Osteocyte (in vitro differentiated cells): ENCODE data around the gene FAM237A. TPM values are rescaled to one million over a fixed set of nuclear protein-coding genes. Genes with fewer than 3 reads are reported as not detected.

Experiments
- DNase-seq: peaks from one replicate; pipeline ENCODE4 v3.0.0; 2021; ENCODE audit warnings: mixed read lengths; ENCODE audit not compliant: unreplicated experiment; ENCODE audit errors: extremely low spot score
- H3K27ac Mint-ChIP-seq: one replicate; pipeline ENCODE4 v1.8.0; 2021; ENCODE audit warnings: mild to moderate bottlenecking, mixed read lengths; ENCODE audit not compliant: unreplicated experiment
- H3K27me3 Mint-ChIP-seq: one replicate; pipeline ENCODE4 v1.8.0; 2021; ENCODE audit warnings: mixed read lengths; ENCODE audit not compliant: unreplicated experiment
- H3K36me3 Mint-ChIP-seq: one replicate; pipeline ENCODE4 v1.8.0; 2021; ENCODE audit warnings: mixed read lengths; ENCODE audit not compliant: unreplicated experiment
- H3K4me1 Mint-ChIP-seq: one replicate; pipeline ENCODE4 v1.8.0; 2021; ENCODE audit warnings: mixed read lengths; ENCODE audit not compliant: unreplicated experiment
- H3K4me3 Mint-ChIP-seq: one replicate; pipeline ENCODE4 v1.8.0; 2021; ENCODE audit warnings: mild to moderate bottlenecking, moderate library complexity, mixed read lengths; ENCODE audit not compliant: unreplicated experiment
- H3K9me3 Mint-ChIP-seq: one replicate; pipeline ENCODE4 v1.8.0; 2021; ENCODE audit warnings: mixed read lengths; ENCODE audit not compliant: unreplicated experiment
- total RNA-seq: library from RNA; stranded (reverse); gene quantifications from 2 replicates; pipeline ENCODE4 v1.2.1, GENCODE V29; 2021
- TF ChIP-seq, protein P1 (sequence below): fragments of 200-600 bp; sonication (generic); IDR thresholded peaks from 2 replicates; pipeline ENCODE4 v1.5.0; 2021; ENCODE audit warnings: antibody characterized with exemption, mild to moderate bottlenecking, moderate library complexity

Gene FAM237A
- total RNA-seq, 1 donor from 2014 or later: not detected

DNA sequence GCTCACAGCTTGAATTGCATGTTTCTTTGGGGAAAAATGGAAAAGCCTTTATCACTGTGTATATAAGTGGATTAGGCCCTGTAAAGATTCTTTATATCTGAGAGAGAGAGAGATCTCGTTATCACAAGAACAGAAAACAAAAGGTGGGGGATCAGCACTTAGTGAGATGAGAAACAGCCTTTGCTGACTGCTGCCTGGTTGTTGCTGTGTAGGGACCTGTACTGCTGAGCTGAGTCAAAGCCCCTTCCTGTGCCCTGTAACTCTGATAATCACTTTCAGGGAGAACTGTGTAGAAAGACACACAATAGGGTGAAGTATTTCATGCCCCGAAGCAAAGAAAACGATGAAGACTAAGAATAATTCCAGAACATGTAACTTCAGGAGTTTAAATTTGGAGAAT, 30.6 kb upstream of the FAM237A start:
- peaks cover 15% of the 10 kb centered on the region for H3K4me1 Mint-ChIP-seq
- no peak overlapping the region for H3K4me3 Mint-ChIP-seq
- DNase-seq: no peak
- TF ChIP-seq, protein P1, sequence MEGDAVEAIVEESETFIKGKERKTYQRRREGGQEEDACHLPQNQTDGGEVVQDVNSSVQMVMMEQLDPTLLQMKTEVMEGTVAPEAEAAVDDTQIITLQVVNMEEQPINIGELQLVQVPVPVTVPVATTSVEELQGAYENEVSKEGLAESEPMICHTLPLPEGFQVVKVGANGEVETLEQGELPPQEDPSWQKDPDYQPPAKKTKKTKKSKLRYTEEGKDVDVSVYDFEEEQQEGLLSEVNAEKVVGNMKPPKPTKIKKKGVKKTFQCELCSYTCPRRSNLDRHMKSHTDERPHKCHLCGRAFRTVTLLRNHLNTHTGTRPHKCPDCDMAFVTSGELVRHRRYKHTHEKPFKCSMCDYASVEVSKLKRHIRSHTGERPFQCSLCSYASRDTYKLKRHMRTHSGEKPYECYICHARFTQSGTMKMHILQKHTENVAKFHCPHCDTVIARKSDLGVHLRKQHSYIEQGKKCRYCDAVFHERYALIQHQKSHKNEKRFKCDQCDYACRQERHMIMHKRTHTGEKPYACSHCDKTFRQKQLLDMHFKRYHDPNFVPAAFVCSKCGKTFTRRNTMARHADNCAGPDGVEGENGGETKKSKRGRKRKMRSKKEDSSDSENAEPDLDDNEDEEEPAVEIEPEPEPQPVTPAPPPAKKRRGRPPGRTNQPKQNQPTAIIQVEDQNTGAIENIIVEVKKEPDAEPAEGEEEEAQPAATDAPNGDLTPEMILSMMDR: no peak
- H3K27ac Mint-ChIP-seq: no peak overlapping the region
- no peaks in the 10 kb centered on the region for H3K9me3 Mint-ChIP-seq
- H3K27me3 Mint-ChIP-seq: no peaks in the 10 kb centered on the region
- H3K36me3 Mint-ChIP-seq: no peaks in the 10 kb centered on the region

DNA sequence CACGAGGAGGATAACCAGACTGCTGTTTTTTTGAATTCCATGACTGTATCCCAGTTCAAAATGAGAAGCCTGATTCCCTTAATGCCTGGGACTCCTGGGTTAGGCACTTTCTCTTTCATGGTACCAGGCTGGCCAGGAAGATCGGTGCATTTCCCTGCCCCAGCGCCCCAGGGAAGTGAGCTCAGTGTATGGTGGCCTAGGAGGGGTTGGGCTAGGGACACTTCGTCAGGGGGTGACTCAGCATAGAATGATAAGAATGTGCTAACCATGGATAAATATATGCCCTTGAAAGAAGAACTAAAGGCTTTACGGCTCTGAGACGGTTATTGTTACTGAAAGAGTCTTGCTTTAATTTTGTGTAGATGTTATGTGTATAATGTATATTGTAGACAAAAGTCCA, 27.5 kb upstream of the FAM237A start:
- no peak overlapping the region for H3K27ac Mint-ChIP-seq
- H3K4me1 Mint-ChIP-seq: peaks cover 15% of the 10 kb centered on the region
- no peak for DNase-seq
- TF ChIP-seq, protein P1: no peak
- H3K27me3 Mint-ChIP-seq: no peaks in the 10 kb centered on the region
- no peaks in the 10 kb centered on the region for H3K36me3 Mint-ChIP-seq
- no peaks in the 10 kb centered on the region for H3K9me3 Mint-ChIP-seq
- no peak overlapping the region for H3K4me3 Mint-ChIP-seq

DNA sequence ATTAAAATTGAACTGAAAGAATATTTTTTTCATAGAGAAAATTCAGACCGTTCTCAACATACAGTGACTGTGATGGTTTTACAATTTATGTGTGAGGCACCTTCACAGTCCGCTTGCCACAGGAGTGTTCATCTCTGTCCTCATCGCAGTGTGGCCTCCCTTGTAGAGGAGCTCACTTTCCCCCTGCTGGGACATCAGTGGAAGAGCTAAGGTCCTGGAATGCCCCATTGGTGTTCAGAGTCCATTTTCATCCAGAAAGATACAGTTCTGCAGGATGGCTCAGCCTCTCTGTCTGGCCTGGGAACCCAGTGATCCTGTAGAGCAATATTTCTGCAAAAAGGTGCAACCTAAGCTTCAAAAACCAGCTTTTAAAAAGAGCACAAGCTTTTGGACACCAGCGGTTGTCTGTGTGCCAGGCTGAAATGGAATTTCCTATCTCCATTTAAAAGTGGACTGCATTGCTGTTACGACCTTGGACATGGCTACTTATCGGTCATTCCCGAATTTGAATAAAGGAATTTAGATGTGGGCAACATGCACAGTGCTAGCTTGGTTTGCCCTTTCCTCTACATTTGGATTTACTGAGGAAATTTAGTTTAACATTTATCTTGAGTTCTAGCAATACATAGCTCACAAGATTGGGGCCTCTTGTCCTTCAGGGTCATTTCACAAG, 26.7 kb upstream of the FAM237A start:
- no peak overlapping the region for H3K27ac Mint-ChIP-seq
- no peak for DNase-seq
- no peaks in the 10 kb centered on the region for H3K36me3 Mint-ChIP-seq
- no peak overlapping the region for H3K4me3 Mint-ChIP-seq
- H3K27me3 Mint-ChIP-seq: no peaks in the 10 kb centered on the region
- TF ChIP-seq, protein P1: no peak
- H3K4me1 Mint-ChIP-seq: peaks cover 15% of the 10 kb centered on the region
- no peaks in the 10 kb centered on the region for H3K9me3 Mint-ChIP-seq

DNA sequence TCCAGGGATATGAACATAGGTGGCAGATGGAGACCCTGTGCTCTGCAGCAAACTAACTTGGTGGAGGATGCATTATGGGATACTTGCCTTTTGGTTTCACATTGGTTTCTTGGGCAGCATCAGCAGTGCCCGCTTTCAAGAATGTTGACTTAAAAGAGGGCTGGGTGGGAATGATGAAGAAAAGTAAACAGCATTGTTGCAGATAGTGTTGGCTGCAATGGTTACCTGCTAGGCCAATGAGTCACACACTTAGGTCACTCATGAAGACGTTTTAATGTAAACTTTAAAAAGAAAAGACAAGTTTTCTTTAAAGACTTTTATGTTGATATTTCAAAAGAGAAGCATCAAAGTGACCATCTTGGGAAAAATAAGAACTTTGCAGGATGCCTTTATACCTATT, 26.1 kb upstream of the FAM237A start:
- no peak for DNase-seq

DNA sequence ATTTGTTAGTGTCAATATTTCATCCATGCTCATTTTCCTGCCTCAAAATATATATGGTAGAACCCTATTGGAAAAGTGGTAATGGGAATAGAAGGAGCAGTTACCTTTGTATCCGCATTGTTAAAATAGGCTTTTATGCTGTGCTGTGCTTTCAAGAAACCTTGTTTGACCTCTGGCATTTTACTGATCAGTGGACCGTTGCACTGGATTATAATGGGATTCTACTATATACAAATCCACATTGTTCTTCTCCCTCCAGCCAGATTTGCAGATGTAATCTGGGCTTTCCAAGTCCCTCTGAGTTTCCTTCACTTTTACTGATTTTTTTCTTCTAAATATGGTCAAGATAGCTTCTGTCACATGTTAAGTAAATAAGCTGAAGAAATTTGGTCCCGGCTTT, 23.3 kb upstream of the FAM237A start:
- Mint-ChIP-seq H3K9me3 (no peaks in the 10 kb centered on the region), H3K36me3 (no peaks in the 10 kb centered on the region), H3K27me3 (no peaks in the 10 kb centered on the region), H3K4me1 (peaks cover 9% of the 10 kb centered on the region), H3K27ac (no peak overlapping the region), H3K4me3 (no peak overlapping the region)
- TF ChIP-seq, protein P1: no peak
- DNase-seq: no peak

More for the DNA sequence above, 26.1 kb upstream of the FAM237A start:
- Mint-ChIP-seq H3K4me1 (peaks cover 15% of the 10 kb centered on the region), H3K9me3 (no peaks in the 10 kb centered on the region), H3K27me3 (no peaks in the 10 kb centered on the region), H3K36me3 (no peaks in the 10 kb centered on the region), H3K27ac (no peak overlapping the region), H3K4me3 (no peak overlapping the region)
- TF ChIP-seq, protein P1: no peak
